Pancreas (tissue), 10 donors: ENCODE results near the gene CSF3. TPM values are rescaled to one million over a fixed set of nuclear protein-coding genes. Genes with fewer than 3 reads are reported as not detected.

Experiments used
- ATAC-seq, 4 donors: fragments of 200-7000 bp; cut with Tn5 transposase; one replicate each; pipeline versions ENCODE4 v1.8.0 to v1.9.1; 2020; ENCODE audit warnings: mild to moderate bottlenecking in 4 of 4, moderate library complexity in 4 of 4
- DNase-seq, 6 donors: peaks; one replicate each; pipeline ENCODE4 v3.0.0-alpha.2; 2020
- FAIRE-seq: peaks from 2 replicates; lab custom pipeline; 2012; peaks lifted over from hg19 to GRCh38; lab: Jason Lieb, UNC
- H3K27ac ChIP-seq, 4 donors: fragments of 200-600 bp; sonication (generic); 1 replicate in 3 of 4; 2 replicates in 1 of 4; pipeline versions ENCODE4 v1.5.0 to v1.8.0; 2020
- H3K27me3 ChIP-seq, 4 donors: fragments of 200-600 bp; one replicate each; pipeline ENCODE4 v1.8.0; 2021
- H3K36me3 ChIP-seq, 3 donors: fragments of 200-600 bp; sonication (generic) in 1 of 3; one replicate each; pipeline versions ENCODE4 v1.5.0 to v1.8.0; 2020 to 2021
- H3K4me1 ChIP-seq, 3 donors: fragments of 200-600 bp; one replicate each; pipeline ENCODE4 v1.8.0; 2021
- H3K4me3 ChIP-seq, 4 donors: fragments of 200-600 bp; sonication (generic) in 2 of 4; one replicate each; pipeline versions ENCODE4 v1.5.0 to v1.8.0; 2020 to 2021
- H3K9me3 ChIP-seq, 4 donors: fragments of 200-600 bp; one replicate each; pipeline ENCODE4 v1.8.0; 2021
- WGBS, 2 donors: extraction: QIAGEN DNeasy Blood & Tissue Kit; methylation state at CpG; one replicate each; pipeline ENCODE4 v1.1.7; 2013; 5-methylcytosine and 5-hydroxymethylcytosine counted together
- intact Hi-C, 3 donors: fragments of 100-400 bp; cut with DNase I; formaldehyde crosslinking; loops; one replicate each; pipeline versions ENCODE4 v1.11.1 to v1.14.2; 2022
- polyA plus RNA-seq, 2 donors: library from polyadenylated mRNA; stranded (reverse); fragments of 200-250 nt; gene quantifications; one replicate each; pipeline ENCODE4 v1.2.3, GENCODE V29; 2013
- total RNA-seq, 6 donors: library from RNA; stranded (reverse); fragmentation: NEBNext Ultra II Directional in 4 of 6; extraction: Animal tissue kit (Norgen Biotek cat#: 25700) in 4 of 6; gene quantifications; one replicate each; pipeline versions ENCODE4 v1.2.1 to v1.2.4, GENCODE V29; 2021 to 2023
- TF ChIP-seq, protein P1 (sequence below), 4 donors: fragments of 200-600 bp; sonication (generic) in 3 of 4; IDR thresholded peaks; one replicate each; pipeline versions ENCODE4 v1.5.0 to v1.8.0; 2021; ENCODE audit warnings: antibody characterized with exemption in 4 of 4
- donor health status: healthy with polysubstance abuse.
- donor health status: DM: no; HTN: no; CAD: no; lungs with moderate emphysema.
- donor health status: DM: no; HTN: no; CAD: no.
- donor health status: control.
- donor health status: control.
- donor health status: Bipolar disorder and iron deficiency.
- donor health status: DM: yes; HTN: yes; CAD: no.
- donor health status: DM: no; HTN: no; CAD: no.
- donor health status: DM: no; HTN: no; CAD: no.
- donor health status: DM: yes; HTN: yes; CAD: no.

Gene CSF3
- total and polyA plus RNA-seq, 8 donors = 0.16 to 3.5 (median 0.23) TPM; not detected in 4

DNA sequence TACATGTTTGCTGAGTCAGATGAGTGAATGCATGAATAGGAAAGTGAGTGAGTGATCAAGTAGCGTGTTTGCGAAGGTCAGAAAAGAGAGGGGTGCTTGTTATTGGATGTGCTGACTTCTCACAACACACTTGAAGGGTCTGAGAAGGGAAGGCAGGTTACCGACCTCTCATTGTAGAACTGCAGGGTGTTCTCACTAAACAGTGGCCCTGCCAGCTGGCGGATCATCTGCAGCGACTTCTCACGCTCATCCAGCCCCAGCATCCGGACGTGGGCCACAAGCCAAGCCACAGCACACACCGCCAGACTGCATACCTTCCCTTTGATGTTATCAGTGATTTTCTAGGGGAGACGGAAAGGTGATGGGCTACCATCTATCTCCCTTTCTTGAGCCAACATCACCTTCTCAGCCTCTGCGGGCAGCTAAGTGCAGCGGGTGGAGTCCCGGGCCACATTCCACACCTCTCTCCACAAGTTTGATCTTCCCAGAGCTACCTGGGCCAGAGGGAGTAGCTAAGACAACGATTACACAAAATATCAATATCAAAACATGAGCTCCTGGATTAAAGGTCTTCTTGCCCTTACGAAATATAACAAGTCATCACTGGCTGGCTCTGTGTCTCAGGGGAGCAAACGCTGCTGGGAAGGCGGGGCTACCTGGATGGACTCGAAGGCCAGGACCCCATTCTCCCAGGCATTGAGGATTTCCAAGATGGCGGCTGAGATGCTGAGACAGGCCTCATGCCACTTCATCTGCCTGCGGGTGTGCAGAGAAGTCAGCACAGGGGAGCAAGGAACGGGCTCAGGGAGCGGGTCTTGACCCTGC is 11.0 kb downstream of the CSF3 start:
- TF ChIP-seq, protein P1, sequence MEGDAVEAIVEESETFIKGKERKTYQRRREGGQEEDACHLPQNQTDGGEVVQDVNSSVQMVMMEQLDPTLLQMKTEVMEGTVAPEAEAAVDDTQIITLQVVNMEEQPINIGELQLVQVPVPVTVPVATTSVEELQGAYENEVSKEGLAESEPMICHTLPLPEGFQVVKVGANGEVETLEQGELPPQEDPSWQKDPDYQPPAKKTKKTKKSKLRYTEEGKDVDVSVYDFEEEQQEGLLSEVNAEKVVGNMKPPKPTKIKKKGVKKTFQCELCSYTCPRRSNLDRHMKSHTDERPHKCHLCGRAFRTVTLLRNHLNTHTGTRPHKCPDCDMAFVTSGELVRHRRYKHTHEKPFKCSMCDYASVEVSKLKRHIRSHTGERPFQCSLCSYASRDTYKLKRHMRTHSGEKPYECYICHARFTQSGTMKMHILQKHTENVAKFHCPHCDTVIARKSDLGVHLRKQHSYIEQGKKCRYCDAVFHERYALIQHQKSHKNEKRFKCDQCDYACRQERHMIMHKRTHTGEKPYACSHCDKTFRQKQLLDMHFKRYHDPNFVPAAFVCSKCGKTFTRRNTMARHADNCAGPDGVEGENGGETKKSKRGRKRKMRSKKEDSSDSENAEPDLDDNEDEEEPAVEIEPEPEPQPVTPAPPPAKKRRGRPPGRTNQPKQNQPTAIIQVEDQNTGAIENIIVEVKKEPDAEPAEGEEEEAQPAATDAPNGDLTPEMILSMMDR (IDR thresholded peaks at IDR 0.05) = no peak
- DNase-seq (no peak), FAIRE-seq (no peak), ATAC-seq (no peak)
- WGBS, 2 donors = 80% methylated on average over 22 of the region's 22 CpGs
- H3K4me1 ChIP-seq = peaks cover 0 to 17% (median 7%) of the 10 kb centered on the region in 3 donors
- H3K4me3 ChIP-seq = no peak overlapping the region
- no peaks in the 10 kb centered on the region for H3K27me3 ChIP-seq
- no peak overlapping the region for H3K27ac ChIP-seq
- intact Hi-C loops = loop anchor here in 1 of 3 donors (10.0 kb wide), 1 partner anchor 139 kb away; no protein-coding TSS in a partner anchor
- H3K9me3 ChIP-seq = no peaks in the 10 kb centered on the region
- H3K36me3 ChIP-seq = peaks cover 0 to 42% (median 9%) of the 10 kb centered on the region in 3 donors

DNA sequence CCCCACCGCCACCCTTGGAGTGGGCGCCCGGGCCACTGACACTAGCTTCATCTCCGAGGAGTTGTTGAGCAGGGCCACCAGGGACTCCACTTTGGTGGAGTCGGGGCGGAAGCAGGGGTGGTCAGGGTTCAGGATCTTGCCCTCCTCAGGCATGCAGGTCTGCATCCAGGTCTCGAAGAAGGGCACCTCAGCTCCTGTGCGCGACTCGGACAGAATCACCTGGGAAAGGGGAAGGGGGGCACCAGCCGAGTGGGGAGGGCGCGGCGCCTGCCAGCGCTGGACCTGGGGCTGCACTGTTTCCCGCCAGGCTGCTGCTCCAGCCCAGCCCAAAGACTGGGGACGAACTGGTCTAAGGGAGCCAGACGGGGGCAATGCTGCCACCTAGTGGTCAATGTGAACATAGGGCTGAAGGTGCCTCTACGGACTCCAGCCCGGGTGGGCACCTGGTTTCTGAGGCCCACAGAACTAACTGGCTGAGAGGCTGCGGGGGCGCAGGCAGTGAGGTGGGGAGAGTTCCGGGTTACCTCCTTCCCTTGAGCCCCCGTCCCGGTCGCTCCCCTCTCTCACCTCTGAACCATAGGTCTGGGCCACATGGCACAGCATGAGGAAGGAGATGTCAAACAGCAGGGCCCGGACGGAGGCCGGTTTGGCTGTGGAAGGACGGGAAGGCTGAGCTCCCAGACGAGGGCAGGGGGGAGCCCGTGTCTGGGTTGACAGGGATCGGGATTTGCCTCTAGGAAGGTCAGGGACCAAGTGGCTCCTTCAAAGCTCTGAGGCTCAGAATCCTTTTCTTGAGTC is 11.8 kb downstream of the CSF3 start:
- peak; percentile 70 to 92 (median 83) for DNase-seq
- peak; percentile 76 to 89 (median 87) for ATAC-seq
- Histone ChIP-seq H3K4me1 (peaks cover 7 to 25% (median 15%) of the 10 kb centered on the region in 3 donors), H3K36me3 (peaks cover 0 to 34% (median 9%) of the 10 kb centered on the region in 3 donors), H3K4me3 (no peak overlapping the region), H3K9me3 (no peaks in the 10 kb centered on the region), H3K27me3 (no peaks in the 10 kb centered on the region), H3K27ac (no peak overlapping the region)
- intact Hi-C loops = loop anchor here in 1 of 3 donors (10.0 kb wide), 1 partner anchor 138 kb away; no protein-coding TSS in a partner anchor
- no peak for FAIRE-seq
- 25 to 30% methylated on average over 29 to 33 of the region's 33 CpGs for WGBS, 2 donors
- TF ChIP-seq, protein P1 (IDR thresholded peaks at IDR 0.05) = peak; percentile 90 to 98 (median 94)

DNA sequence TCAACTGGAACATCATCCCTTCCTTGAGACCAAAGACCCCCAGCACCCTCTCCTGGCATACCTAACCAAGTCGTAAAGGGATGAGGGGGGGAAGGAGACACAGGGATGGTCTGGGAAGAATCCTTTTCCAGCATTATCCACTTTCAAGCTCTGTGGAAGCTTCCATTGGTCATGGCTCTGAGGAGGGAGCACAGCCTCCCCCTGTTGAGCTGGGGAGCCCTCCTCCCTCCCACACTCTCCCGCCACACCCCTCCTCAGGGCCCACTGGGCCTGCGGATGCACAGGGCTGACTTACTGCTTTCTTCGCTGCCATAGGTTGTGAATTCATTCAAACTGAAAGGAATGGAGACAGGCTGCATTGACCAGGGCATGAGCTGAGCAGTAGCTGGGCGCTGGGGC is 12.4 kb downstream of the CSF3 start:
- DNase-seq = no peak
- H3K4me3 ChIP-seq = no peak overlapping the region
- WGBS, 2 donors = 78 to 86% methylated on average over 5 of the region's 5 CpGs
- no peak for ATAC-seq
- H3K9me3 ChIP-seq = no peaks in the 10 kb centered on the region
- no peaks in the 10 kb centered on the region for H3K27me3 ChIP-seq
- no peak overlapping the region for H3K27ac ChIP-seq
- peaks cover 12 to 29% (median 20%) of the 10 kb centered on the region in 3 donors for H3K4me1 ChIP-seq
- no peak for FAIRE-seq
- intact Hi-C loops = loop anchor here in 1 of 3 donors (10.0 kb wide), 1 partner anchor 137 kb away; no protein-coding TSS in a partner anchor
- H3K36me3 ChIP-seq = peaks cover 0 to 28% (median 9%) of the 10 kb centered on the region in 3 donors
- TF ChIP-seq, protein P1 (IDR thresholded peaks at IDR 0.05) = no peak

DNA sequence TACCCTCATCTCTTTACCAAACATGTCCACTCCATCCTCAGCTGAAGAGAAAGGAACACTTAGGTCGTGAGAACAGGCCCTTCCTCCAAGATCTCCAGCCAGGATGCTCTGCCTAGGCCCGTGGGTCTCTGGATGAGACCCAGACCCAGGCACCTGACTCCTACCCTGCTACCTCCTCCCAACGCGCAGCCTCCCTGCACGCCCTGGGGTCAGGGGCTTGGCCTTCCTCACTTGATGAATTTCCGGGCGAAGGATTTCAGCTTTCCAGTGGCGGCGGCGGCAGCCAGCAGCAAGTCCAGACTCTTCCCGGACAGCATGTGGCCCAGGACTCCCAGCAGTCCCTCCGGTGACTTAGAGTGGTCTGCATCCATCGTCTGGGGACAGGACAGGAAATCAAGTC is 13.4 kb downstream of the CSF3 start:
- Histone ChIP-seq H3K36me3 (peaks cover 0 to 24% (median 9%) of the 10 kb centered on the region in 3 donors), H3K27ac (no peak overlapping the region), H3K4me3 (no peak overlapping the region), H3K27me3 (no peaks in the 10 kb centered on the region), H3K4me1 (peaks cover 19 to 32% (median 21%) of the 10 kb centered on the region in 3 donors), H3K9me3 (no peaks in the 10 kb centered on the region)
- no peak for FAIRE-seq
- ATAC-seq = no peak
- no peak for DNase-seq
- intact Hi-C loops = loop anchor here in 1 of 3 donors (10.0 kb wide), 1 partner anchor 136 kb away; no protein-coding TSS in a partner anchor
- TF ChIP-seq, protein P1 (IDR thresholded peaks at IDR 0.05) = no peak
- whole genome bisulfite sequencing, 2 donors = 91 to 95% methylated on average over 13 of the region's 13 CpGs
